DND-41 (cell line): Measurements from ENCODE around the gene KIAA1586.

ENCODE experiments used
- CTCF ChIP-seq: IDR thresholded peaks from 2 replicates; pipeline ENCODE4 v1.5.1; 2012; ENCODE audit warnings: borderline replicate concordance, low read length, moderate library complexity, mild to moderate bottlenecking; ENCODE audit not compliant: poor library complexity, severe bottlenecking; ENCODE audit errors: extremely low read depth
- EZH2 ChIP-seq: IDR thresholded peaks from 3 replicates; pipeline ENCODE4 v1.6.1; 2012; ENCODE audit warnings: borderline replicate concordance, low read depth, mild to moderate bottlenecking, moderate library complexity, low read length, inconsistent platforms; ENCODE audit not compliant: severe bottlenecking

GRCh38 chr6:57094689-57095088, 48.2 kb downstream of the KIAA1586 start:
- TF ChIP-seq CTCF (no peak), EZH2 (no peak)
